ENCODE data around the gene C1orf210.

The C1orf210 gene

DNA sequence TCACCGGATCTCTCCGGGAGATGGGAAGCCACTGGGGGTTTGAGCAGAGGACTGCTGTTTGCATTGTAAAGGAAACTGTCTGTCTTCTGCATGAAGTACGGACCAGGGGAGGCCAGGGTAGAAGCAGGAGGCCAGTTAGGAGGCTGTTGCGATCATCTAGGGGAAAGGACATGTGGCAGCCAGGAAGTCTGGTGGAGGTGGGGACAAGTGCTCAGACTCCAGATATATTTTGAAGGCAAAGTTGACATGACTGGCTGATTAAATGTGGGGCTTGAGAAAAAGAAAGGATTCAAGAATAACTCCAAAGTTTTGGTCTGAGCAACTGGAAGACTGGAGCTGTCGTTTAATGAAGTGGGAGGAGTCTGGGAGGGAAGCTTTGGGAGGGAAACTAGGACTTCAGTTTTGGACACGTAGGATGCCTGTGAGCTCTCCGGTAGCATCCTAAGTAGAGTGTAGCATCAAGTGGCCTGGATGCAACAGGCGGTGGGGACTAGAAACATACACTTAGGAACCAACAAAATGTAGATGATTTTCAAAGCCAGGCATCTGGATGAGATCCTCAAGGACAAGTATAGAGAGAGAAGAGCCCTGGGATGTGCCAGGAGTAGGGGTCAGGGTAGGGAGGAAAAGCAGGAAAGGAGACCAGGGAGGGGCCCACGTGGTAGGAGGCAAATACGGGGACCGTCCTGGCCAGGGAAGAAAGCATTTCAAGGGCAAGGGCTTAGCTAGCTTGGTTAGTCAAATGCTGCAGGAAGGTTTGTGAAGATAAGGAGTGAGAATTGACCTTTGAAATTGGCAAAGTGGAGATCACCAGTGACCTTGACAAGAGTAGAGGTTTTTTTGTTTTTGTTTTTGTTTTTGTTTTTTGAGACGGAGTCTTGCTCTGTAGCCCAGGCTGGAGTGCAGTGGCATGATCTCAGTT lies 3.7 kb upstream of the C1orf210 start:
- no peak overlapping the region for H3K27ac ChIP-seq
- ChIA-PET POLR2A (ENCODE audit: low non-redundant PET) (no interaction called here), CTCF (no interaction called here)
- no peak for DNase-seq (ENCODE audit: low spot score)
- TF ChIP-seq, protein P1, sequence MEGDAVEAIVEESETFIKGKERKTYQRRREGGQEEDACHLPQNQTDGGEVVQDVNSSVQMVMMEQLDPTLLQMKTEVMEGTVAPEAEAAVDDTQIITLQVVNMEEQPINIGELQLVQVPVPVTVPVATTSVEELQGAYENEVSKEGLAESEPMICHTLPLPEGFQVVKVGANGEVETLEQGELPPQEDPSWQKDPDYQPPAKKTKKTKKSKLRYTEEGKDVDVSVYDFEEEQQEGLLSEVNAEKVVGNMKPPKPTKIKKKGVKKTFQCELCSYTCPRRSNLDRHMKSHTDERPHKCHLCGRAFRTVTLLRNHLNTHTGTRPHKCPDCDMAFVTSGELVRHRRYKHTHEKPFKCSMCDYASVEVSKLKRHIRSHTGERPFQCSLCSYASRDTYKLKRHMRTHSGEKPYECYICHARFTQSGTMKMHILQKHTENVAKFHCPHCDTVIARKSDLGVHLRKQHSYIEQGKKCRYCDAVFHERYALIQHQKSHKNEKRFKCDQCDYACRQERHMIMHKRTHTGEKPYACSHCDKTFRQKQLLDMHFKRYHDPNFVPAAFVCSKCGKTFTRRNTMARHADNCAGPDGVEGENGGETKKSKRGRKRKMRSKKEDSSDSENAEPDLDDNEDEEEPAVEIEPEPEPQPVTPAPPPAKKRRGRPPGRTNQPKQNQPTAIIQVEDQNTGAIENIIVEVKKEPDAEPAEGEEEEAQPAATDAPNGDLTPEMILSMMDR (conservative IDR thresholded peaks at IDR 0.05; ENCODE audit: low read depth), result no peak

- TF ChIP-seq, protein P1 (conservative IDR thresholded peaks at IDR 0.05; ENCODE audit: low read depth), result no peak
- CTCF ChIA-PET, result no interaction called here
- H3K27ac ChIP-seq, result no peak overlapping the region
- POLR2A ChIA-PET (ENCODE audit: low non-redundant PET), result no interaction called here
- no peak for DNase-seq (ENCODE audit: low spot score)
Observed at GRCh38 chr1:43288058-43288784, 2.8 kb upstream of the C1orf210 start.

DNA sequence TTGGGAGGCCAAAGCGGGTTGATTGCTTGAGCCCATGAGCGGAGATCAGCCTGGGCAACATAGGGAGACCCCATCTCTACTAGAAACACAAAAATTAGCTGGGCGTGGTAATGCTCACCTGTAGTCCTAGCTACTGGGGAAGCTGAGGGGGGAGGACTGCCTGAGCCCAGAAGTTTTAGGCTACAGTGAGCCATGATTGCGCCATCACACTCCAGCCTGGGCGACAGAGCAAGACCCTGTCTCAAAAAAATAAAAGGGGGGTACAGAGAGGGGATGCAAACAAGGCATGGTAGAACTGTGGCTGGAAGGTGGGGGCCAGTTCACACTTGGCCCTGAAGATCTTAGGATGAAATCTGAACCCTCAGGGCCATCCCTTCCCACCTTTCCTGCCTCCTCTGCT lies 1.2 kb upstream of the C1orf210 start:
- POLR2A ChIA-PET (ENCODE audit: low non-redundant PET), result no interaction called here

GRCh38 chr1:43286115-43286514 lies 734 bp upstream of the C1orf210 start:
- no peak for DNase-seq (ENCODE audit: low spot score)
- POLR2A ChIA-PET (ENCODE audit: low non-redundant PET), result interaction anchor here (1.1 kb wide), 1 partner anchor 72 kb away, joined by 4 read pairs; no protein-coding TSS in a partner anchor
- TF ChIP-seq, protein P1 (conservative IDR thresholded peaks at IDR 0.05; ENCODE audit: low read depth), result no peak
- CTCF ChIA-PET, result interaction anchor here (0.6 to 2.2 kb wide), 8 partner anchors 8 to 158 kb away, joined by 3 to 15 read pairs (median 4); no protein-coding TSS in a partner anchor
- no peak overlapping the region for H3K27ac ChIP-seq

More for the DNA sequence above, 1.2 kb upstream of the C1orf210 start:
- no peak for DNase-seq (ENCODE audit: low spot score)
- TF ChIP-seq, protein P1 (conservative IDR thresholded peaks at IDR 0.05; ENCODE audit: low read depth), result no peak
- CTCF ChIA-PET, result interaction anchor here (1.5 kb wide), 1 partner anchor 14 kb away, joined by 4 read pairs; no protein-coding TSS in a partner anchor
- H3K27ac ChIP-seq, result no peak overlapping the region

- POLR2A ChIA-PET (ENCODE audit: low non-redundant PET), result no interaction called here
- no peak for DNase-seq (ENCODE audit: low spot score)
- TF ChIP-seq, protein P1 (conservative IDR thresholded peaks at IDR 0.05; ENCODE audit: low read depth), result no peak
- H3K27ac ChIP-seq, result no peak overlapping the region
- CTCF ChIA-PET, result interaction anchor here (0.5 to 2.2 kb wide), 4 partner anchors 9 to 516 kb away, joined by 3 to 15 read pairs (median 4); no protein-coding TSS in a partner anchor
Observed at GRCh38 chr1:43284546-43285110, 753 bp downstream of the C1orf210 start.

DNA sequence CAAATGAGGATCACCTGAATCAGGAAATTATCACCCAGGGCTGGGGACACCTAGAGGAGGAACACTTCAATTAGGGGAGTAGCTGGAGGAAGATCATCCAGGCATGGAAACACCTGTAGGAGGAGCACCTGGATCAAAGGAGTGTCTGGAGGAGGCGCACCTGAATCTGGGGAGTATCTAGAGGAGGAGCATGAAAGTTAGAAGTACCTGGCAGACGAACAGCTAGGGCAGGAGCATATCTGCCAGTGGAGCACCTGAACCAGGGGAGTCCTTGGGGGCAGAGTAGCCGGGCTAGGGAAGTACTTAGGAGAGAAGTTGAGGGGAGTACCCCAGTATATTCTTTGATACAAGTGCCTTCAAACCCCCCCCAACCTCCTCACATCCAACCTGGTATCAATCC lies 1.3 kb downstream of the C1orf210 start:
- POLR2A ChIA-PET (ENCODE audit: low non-redundant PET), result no interaction called here
- no peak overlapping the region for H3K27ac ChIP-seq
- CTCF ChIA-PET, result interaction anchor here (2.2 kb wide), 1 partner anchor 10 kb away, joined by 15 read pairs; no protein-coding TSS in a partner anchor
- TF ChIP-seq, protein P1 (conservative IDR thresholded peaks at IDR 0.05; ENCODE audit: low read depth), result no peak
- DNase-seq (ENCODE audit: low spot score), result no peak

Data from RWPE1 (cell line).